ENCODE measurements around the gene OTUD5. TPM values are rescaled to one million over a fixed set of nuclear protein-coding genes. Genes with fewer than 3 reads are reported as not detected.

OTUD5 gene
- total RNA-seq, 1 donor from 2014 or later: 18.9 TPM

DNA sequence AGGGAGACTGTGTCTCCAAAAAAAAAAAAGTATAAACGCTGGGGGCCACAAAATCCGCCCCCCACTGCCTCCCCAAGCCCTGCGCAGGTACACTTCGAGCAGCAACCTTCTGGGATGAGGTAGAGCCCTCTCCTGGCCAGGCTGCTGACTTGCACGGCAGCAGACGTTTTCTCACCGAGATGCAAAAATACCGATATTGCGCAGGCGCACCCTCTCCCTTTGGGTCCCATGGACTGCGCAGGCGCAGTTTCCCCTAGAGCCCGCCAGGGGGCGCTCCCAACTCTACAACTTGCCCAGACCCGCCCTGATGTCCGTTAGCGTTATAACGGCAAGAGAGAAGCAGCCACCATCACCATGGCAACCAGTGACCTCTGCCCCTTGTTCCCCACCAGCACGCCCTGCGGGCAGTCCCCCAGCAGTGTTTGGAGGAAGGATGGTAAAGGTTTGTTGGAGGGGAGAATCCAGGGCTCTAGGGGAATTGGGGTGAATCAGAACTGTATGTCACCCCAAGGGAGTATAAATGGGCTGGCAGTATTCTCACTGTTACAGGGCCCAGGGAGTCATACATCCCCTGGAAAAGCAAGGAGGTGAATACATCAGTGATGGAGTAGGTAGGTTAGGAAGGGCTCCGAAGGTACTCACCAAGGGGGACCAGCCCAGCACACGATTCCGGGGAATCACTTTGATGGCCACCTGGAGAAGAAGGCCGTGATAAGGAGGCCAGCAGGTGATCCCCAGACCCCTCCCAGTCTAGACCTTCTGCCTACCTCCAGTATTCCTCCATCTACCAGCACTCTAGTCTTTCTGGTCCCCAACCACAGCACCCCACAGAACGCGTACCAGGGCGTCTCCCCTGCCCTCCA, 40.0 kb downstream of the OTUD5 start:
- intact Hi-C loops (cut with micrococcal nuclease): no loop called here

DNA sequence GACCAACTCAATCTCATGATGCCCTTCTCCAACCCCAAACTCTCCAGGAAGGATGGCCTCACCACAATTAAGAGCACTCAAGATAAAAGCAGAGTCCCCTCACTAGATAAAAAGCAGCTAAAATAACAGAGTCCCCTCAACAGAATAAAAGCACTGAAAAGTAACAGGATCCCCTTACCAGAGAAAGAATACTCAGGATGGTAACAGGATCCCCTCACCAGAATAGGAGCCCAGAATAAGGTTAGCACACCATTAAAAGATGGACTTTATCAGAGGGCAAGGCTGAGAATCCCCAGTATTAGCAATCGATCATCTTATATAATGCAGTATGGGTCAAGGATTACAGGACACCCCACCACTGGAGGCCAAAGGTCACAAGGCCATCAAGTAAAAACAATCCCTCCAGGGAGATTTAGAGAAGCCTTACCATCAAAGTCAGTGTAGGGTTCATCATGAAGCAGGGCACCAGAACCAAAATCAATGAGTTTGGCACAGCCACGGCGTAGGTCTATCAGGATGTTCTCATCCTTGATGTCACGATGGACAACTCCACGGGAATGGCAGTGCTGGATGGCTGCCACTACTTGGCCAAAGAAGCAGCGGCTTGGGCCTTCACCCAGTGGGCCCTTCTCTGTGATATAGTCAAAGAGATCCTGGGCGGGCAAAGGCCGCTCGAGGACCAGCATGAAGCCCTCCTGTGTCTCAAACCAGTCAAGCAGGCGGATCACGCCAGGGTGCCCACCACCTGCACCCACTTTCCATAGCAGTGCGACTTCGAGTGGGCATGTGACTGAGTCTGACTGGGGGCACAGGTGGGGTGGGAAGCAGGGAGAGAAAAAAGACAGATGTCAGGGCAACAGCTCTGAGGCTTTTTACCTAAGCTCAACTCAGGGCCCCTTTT, 42.6 kb downstream of the OTUD5 start:
- DNase-seq (no peak), ATAC-seq (no peak)
- intact Hi-C loops (cut with micrococcal nuclease): no loop called here

More for the DNA sequence above, 40.0 kb downstream of the OTUD5 start:
- ATAC-seq (peak; percentile 68), DNase-seq (peak; percentile 92)

DNA sequence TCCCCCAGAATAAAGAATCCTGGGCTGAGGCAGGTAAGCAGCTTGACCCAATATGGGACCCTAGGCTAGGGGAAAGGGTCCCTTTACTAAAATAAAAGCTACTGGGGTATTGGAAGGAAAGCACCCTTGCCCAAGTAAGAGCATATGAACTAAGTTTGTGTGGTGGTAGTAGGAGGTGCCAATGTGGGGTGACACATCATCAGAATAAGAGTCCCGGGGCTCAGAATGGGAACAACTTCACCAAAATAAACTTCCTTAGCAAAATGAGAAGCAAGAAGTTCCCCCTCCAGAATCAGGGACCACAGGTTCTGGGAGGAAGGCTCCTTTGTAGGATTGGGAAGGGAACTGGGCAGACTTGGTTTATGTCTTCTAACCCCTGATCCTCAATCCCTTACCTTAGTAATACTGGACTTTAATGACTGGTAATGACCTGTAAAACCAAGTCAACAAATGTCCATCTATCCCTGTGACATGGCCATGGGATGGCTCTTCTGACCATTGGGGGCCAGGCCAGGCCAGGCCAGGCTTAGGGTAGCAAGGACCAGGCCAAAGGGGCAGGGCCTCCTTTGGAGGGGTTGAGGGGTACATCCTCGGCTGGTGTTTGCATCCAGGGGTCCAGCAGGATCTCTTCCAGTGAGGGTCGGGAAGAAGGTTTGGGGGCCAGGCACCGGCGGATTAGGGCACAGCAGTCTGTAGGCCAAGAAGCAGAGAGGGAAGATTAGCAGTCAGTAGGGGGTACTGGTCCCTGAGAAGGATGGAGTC, 43.6 kb downstream of the OTUD5 start:
- no peak for ATAC-seq
- intact Hi-C loops (cut with micrococcal nuclease): no loop called here

DNA sequence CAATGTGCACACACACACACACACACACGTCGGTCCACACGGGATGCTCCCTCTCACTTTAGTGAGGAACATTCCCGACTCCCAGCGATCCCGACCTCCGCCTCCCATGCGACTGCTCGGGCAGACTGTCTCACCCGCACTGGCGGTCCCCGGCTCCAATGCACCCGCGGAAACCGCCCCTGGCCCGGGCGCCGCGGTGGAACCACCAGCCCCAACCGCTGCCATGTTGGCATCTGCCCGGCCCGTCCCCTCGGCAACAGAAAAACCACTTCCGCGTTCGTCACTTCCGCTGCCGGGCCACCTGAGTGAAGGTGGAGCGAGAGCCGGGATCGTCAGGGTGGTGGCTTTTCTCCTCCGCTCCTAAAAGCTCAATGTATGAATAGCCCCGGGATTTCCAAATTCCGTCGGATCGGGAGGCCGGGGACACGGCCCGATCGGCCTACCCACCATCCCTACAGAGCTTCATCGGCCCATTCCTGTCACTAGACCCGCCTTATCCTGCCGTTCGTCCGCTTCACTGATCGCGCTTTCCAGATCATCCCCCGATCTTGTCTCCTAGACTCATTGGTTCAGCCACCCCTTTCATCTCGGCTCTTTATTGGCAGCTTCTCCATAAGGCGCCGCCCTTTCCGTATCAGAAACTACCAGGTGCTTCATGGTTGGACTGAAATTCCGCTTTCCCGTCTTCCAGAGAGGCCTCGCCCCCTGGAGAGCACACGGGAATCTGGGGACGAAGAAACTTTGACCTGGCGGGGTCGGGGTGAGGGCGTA, 45.8 kb downstream of the OTUD5 start, which contains the start of gene SLC35A2:
TSS of gene SLC35A2 (minus strand) at position 235 of the 771 bp plus-strand sequence. CDS start at position 225, 10 bp downstream.
- intact Hi-C loops (cut with micrococcal nuclease): no loop called here
- DNase-seq (peak; percentile 85), ATAC-seq (peak; percentile 93)

More for the DNA sequence above, 43.6 kb downstream of the OTUD5 start:
- DNase-seq: no peak

DNA sequence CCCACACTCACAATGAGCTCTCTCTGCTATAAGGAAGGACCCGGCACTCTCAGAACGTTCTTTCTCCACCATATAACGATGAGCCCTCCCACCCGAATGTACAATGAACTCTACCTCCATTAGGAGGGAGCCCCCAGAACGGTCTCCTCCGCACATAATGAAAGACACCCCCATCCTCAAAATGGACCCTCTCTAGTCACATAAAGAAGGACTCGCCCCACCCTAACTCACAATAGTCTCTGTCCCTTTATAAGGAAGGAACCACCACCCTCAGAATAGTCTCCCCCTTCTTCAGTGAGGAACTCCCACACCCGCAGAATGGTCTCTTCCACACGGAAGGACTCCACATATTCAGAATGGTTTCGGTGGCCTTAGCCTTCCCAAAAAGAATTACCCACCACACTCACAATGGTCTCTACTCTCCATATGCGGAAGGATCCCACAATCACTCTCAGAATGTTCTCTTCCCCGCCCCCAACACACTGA, 46.4 kb downstream of the OTUD5 start:
- DNase-seq: no peak
- intact Hi-C loops (cut with micrococcal nuclease): no loop called here
- no peak for ATAC-seq

DNA sequence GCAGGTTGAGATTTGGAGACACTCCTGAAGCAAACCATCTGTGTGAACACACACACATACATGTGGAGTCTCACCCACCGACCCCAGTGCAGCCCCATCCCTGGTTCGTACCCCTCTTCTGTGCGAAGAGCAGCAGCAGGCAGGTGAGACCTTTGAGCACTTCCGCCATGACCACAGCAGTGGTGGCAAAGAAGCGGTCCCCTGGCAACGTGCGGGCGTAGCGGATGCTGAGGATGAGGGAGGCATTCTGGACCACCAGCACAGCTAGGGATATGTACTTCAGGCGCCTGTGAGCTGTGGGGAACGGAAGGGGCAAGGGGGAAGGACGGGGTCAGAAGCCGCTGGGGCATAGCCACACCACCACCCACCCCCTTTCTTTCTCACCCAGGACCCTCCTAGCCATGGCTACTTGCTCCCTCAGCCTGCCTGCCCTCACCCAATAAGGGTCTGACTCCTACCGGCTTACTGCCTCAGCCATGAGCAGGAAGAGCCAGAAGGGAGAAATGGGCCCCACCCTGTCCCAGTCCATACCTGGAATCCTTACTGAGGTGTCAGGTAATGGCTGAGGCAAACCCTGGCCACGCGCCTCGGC, 47.6 kb downstream of the OTUD5 start:
- no peak for DNase-seq
- ATAC-seq: no peak
- intact Hi-C loops (cut with micrococcal nuclease): no loop called here

DNA sequence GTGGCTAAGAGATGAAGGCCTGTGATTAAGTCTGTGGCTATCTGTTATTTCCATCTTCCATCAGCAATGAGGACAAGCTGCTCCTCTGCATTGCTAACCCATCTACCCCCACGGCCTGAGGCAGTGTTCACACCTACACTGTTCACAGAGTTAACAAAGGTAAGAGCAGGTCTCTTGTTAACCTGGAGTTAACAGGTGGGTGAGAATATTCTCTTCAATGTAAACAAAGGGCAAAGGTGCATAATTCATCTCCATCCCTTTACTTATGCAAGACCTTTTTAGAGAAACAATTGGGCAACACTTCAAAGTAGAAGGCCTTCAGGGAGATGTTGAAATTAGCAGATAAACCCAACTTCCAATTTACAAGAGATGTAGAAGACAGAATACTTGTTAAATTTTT, 48.8 kb downstream of the OTUD5 start:
- intact Hi-C loops (cut with micrococcal nuclease): no loop called here
- no peak for ATAC-seq
- DNase-seq: no peak

DNA sequence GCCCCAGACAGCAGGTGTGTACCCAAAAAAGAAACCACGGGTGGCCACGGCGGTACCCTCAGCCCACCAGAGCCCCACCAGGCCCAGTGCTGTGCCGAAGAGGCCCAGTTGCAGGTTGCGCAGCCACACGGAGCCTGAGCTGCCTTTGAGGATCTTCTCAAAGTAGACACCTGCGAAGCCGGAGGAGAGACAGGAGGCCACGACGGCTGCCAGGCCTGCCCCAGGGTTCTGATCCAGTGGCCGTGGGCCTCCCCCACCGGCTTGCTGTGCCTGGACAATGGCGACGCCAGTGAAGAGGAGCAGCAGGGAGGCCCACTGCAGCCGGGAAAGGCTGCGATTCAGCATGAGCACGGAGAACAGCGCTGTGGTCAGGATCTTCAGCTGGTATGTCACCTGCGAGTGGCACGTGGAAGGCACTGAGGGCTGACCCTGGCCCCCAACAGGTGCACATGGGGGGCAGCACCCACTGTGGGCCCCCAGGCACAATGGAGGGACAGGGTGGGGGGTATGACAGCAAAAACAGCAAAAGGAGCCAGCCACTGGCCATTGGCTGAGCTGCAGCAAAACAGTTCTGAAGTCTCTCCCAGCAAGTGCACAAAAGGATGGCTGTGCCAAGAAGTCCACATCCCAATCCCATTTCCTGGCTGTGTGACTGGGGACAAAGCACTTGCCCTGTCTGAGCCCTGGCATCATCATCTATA, 52.2 kb downstream of the OTUD5 start:
- no peak for DNase-seq
- intact Hi-C loops (cut with micrococcal nuclease): no loop called here
- ATAC-seq: no peak

DNA sequence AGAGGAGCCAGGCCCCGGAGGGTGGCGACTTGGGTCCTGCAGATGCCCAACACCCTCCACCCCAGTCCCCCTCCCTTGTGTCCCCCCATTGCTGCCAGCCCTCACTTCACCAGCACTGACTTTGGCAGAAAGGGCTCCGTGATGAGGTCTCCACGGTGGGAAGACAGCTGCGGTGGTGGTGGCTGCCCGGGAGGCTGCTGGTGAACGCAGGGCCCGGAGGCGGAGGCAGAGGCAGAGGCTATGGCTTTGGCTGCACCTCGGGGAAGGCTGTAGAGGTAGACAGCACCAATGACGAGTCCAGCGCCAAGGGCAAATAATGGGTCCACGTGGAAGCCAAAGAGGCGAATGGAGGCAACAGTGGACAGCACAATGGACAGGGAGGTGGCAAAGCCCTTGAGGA, 52.8 kb downstream of the OTUD5 start:
- intact Hi-C loops (cut with micrococcal nuclease): no loop called here
- no peak for DNase-seq
- ATAC-seq: no peak

DNA sequence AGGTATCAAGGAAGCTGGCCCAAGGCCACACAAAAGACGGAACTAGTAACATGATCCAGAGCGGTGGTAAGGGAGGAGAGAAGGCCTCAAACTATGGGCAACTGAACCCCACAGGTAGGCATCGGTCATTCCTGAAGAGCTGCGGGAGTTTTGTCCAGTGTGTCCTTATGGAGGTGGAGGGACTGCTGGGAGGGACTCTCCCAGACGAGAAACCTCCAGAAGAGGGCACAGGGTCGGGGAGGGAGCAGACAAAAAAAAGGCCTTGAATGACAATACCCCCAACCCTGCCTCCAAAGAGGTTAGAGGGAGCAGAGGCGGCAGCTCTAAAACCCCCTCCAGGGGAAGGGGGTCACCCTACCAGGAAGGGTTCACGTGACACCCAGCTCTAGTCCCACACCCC, 53.2 kb downstream of the OTUD5 start:
- DNase-seq (no peak), ATAC-seq (no peak)
- intact Hi-C loops (cut with micrococcal nuclease): no loop called here

DNA sequence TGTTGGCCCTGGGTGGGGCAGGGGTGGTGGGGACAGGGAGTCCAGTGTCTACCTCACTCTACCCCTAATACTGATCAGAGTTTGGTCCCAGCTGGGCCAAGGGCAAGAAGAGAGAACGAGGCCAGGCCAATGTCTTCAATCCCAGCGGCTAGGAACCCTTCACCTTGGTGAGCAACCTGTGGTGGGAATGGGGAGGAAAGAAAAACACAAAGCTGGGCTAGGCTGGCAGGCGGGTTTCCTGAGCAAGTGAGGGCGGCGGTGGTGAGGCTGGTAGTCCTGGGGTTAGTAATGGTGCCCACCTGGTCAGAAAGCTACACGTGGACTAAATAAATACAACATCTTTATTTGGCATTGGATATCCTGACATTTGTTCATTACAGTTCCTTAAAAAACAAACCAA, 54.1 kb downstream of the OTUD5 start:
- DNase-seq (no peak), ATAC-seq (no peak)
- intact Hi-C loops (cut with micrococcal nuclease): no loop called here

DNA sequence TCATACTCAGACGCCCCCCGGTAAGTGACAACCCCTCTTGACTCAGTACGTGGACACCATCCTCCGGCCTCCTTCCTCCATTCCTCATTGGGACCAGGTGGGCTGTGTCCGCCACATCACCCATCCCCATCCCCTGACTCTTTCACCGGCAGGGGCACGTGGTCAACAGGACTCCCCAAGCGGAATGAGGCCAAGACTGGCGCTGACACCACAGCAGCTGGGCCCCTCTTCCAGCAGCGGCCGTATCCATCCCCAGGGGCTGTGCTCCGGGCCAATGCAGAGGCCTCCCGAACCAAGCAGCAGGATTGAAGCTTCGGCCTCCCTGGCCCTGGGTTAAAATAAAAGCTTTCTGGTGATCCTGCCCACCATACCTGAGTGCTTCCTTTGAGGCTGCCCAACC, 54.6 kb downstream of the OTUD5 start:
- intact Hi-C loops (cut with micrococcal nuclease): no loop called here
- DNase-seq (no peak), ATAC-seq (no peak)

DNA sequence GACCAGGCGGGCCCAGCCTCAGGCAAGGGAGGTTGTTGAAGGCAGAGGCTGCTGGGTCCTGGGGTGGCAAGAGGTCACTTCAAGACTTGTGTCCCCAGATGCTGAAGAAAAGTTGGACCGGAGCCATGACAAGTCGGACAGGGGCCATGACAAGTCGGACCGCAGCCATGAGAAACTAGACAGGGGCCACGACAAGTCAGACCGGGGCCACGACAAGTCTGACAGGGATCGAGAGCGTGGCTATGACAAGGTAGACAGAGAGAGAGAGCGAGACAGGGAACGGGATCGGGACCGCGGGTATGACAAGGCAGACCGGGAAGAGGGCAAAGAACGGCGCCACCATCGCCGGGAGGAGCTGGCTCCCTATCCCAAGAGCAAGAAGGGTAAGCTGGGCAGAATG, 55.3 kb downstream of the OTUD5 start:
- DNase-seq (no peak), ATAC-seq (no peak)
- intact Hi-C loops (cut with micrococcal nuclease): no loop called here

DNA sequence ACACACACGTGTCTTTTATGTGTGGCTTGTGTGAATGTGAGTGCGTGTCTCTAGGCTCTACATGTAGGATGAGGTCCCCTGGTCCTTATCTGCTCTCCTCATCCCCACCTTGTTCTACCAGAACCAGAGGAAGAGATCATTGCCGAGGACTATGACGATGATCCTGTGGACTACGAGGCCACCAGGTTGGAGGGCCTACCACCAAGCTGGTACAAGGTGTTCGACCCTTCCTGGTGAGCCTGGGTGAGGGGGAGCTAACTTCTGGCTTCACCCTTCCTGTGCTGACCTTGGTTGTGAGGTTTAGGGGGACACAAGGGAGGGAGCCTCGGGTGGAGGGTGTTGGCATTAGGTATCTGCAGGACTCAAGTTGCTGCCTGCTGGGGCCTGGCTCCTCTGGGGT, 56.3 kb downstream of the OTUD5 start:
- intact Hi-C loops (cut with micrococcal nuclease): no loop called here
- DNase-seq (no peak), ATAC-seq (no peak)

DNA sequence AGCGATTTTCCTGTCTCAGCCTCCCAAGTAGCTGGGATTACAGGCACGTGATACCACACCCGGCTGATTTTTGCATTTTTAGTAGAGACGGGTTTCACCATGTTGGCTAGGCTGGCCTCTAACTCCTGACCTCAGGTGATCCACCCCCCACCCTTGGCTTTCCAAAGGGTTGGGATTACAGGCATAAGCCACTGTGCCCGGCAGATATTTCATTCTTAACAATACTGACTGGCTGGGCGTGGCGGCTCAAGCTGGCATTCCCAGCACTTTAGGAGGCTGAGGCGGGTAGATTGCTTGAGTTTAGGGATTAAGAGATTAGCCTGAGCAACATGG, 58.4 kb downstream of the OTUD5 start:
- intact Hi-C loops (cut with micrococcal nuclease): no loop called here
- DNase-seq: no peak
- no peak for ATAC-seq

DNA sequence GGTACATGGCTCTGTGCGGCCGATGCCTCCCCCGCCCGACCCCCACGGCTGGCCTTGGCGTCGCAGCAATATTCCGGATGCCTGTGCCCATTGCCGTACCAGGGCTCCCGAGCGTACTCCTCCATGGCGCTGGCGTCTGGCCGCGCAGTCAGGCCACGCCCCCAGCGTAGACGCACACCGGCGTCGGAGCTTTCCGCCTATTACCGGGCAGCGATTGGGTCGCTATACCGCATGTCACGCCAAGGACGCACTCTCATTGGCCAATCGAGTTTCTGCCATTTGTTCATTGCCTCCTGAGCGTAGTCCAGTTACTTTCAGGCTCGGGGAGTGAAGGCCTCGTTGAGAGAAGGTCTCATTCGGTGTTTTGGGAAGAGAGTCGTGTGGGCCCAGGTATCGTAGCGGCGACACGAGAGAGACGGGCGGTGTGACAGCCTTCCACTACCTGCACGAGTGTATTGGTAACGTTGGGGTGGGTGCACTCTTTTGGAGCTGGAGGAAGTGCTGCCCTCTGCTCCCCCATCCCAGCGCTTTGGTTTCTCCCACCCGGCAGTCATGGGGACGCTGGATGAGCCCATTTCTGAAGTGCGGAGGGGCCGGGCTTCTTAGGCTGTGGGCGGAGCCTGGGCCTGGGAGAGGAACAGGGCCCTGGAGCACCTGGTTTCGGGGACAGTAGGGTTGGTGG, 59.6 kb downstream of the OTUD5 start, which contains the start of the genes PQBP1 and TIMM17B:
TSS of gene PQBP1 (plus strand) at position 306 of the 682 bp plus-strand sequence. CDS start 580 bp downstream, outside the sequence.
TSS of gene TIMM17B (minus strand) at position 144 of the 682 bp plus-strand sequence. CDS start at position 125, 19 bp downstream.
- DNase-seq (peak; percentile 92), ATAC-seq (peak; percentile 97)
- intact Hi-C loops (cut with micrococcal nuclease): no loop called here

DNA sequence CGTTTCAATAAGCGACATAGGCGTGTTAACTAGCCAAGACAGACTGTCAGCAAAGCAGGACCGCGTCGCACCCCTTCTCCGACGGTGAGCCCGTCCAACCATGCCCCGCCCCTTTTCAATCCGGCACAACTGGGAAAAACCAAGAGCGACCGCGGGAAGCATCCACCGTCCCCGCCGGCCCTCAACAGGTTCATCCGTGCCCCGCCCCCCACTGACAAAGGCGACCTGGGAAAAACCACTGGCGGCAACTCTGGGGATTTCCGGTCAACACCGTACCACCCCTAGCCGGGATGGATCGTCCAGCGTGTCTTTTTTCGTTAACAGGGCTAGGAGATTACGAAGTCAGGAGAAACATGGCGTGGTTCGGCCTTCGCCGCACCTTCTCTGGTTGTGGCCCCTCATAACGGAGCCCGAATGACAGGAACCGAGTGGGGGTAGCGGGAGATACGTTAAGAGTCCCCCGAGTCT, 60.2 kb downstream of the OTUD5 start:
- peak; percentile 70 for ATAC-seq
- intact Hi-C loops (cut with micrococcal nuclease): no loop called here
- peak; percentile 76 for DNase-seq

Measured in left ventricle myocardium superior (tissue), 1 donor.